C4-2B (cell line): ENCODE measurements around the gene PTPRF.

ENCODE experiments used
- ZFX ChIP-seq: fragments of 450-650 bp; IDR thresholded peaks from 2 replicates; pipeline ENCODE4 v1.6.1; 2017
- TF ChIP-seq, protein P1 (sequence below): fragments of 450-650 bp; conservative IDR thresholded peaks from 2 replicates; pipeline ENCODE4 v1.5.1; 2017; ENCODE audit warnings: mild to moderate bottlenecking

DNA sequence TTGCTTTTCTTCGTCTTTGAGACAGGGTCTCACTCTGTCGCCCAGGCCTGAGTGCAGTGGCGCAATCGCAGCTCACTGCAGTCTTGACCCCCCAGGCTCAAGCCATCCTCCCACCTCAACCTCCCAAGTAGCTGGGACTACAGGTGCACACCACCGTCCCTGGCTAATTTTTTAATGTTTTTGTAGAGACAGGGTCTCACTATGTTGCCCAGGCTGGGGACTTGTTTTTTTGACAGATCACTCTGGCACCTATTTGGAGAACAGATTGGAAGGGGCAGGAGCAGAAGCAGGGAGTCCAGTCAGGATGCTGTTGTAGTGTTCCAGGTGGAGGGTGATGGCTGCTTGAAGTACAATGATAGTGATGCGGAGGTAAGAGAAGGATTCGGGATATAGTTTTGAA, 106.6 kb downstream of the PTPRF start:
- TF ChIP-seq, protein P1, sequence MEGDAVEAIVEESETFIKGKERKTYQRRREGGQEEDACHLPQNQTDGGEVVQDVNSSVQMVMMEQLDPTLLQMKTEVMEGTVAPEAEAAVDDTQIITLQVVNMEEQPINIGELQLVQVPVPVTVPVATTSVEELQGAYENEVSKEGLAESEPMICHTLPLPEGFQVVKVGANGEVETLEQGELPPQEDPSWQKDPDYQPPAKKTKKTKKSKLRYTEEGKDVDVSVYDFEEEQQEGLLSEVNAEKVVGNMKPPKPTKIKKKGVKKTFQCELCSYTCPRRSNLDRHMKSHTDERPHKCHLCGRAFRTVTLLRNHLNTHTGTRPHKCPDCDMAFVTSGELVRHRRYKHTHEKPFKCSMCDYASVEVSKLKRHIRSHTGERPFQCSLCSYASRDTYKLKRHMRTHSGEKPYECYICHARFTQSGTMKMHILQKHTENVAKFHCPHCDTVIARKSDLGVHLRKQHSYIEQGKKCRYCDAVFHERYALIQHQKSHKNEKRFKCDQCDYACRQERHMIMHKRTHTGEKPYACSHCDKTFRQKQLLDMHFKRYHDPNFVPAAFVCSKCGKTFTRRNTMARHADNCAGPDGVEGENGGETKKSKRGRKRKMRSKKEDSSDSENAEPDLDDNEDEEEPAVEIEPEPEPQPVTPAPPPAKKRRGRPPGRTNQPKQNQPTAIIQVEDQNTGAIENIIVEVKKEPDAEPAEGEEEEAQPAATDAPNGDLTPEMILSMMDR = no peak
- TF ChIP-seq ZFX = no peak
